ENCODE measurements around the gene BICRA.

DNA sequence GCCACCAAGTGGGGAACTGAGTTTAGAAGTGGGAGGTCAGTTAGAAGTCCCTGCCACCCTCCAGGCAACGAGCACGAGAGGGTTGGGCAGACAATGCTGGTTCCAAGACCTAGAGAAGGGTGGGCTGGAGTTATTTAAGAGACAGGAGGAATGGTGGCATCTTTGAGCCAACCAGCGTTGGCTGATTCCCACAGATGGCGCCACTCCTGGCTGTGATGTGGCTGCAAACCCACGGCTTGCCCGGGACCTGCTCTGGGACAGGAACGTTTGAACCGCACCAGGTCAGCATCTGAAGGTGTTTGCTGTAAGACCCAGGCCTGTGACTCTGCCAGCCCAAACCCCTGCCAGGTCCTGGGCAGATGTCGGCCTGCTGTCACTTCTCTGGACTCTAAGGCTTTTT is 42.8 kb downstream of the BICRA start:
- TF ChIP-seq, protein P1, sequence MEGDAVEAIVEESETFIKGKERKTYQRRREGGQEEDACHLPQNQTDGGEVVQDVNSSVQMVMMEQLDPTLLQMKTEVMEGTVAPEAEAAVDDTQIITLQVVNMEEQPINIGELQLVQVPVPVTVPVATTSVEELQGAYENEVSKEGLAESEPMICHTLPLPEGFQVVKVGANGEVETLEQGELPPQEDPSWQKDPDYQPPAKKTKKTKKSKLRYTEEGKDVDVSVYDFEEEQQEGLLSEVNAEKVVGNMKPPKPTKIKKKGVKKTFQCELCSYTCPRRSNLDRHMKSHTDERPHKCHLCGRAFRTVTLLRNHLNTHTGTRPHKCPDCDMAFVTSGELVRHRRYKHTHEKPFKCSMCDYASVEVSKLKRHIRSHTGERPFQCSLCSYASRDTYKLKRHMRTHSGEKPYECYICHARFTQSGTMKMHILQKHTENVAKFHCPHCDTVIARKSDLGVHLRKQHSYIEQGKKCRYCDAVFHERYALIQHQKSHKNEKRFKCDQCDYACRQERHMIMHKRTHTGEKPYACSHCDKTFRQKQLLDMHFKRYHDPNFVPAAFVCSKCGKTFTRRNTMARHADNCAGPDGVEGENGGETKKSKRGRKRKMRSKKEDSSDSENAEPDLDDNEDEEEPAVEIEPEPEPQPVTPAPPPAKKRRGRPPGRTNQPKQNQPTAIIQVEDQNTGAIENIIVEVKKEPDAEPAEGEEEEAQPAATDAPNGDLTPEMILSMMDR (IDR thresholded peaks at IDR 0.05): no peak
- no peak for TF ChIP-seq POLR2A (IDR thresholded peaks at IDR 0.05)
